HG03139 (cell line): ENCODE data around the gene CTRL.
"Not testable (repeated sequence)": the region's sequence is repeated elsewhere in the genome, so short reads cannot be mapped to it uniquely, and the experiment has no call there.

Experiments used
- ATAC-seq: cut with Tn5 transposase; IDR thresholded peaks from one replicate; pipeline ENCODE4 v1.9.1; 2021; ENCODE audit not compliant: unreplicated experiment

The CTRL gene

GRCh38 chr16:67924140-67924906 is 7.3 kb downstream of the CTRL start:
- ATAC-seq = no peak

- no peak for ATAC-seq
Observed at GRCh38 chr16:67923414-67924116, 8.1 kb downstream of the CTRL start.

- ATAC-seq = no peak
Observed at GRCh38 chr16:67922740-67923139, 8.9 kb downstream of the CTRL start.

- no peak for ATAC-seq
Observed at GRCh38 chr16:67922221-67922620, 9.4 kb downstream of the CTRL start.

- ATAC-seq = no peak
Observed at GRCh38 chr16:67919622-67920221, 11.9 kb downstream of the CTRL start.

GRCh38 chr16:67917852-67918236 is 13.8 kb downstream of the CTRL start:
- ATAC-seq = no peak

GRCh38 chr16:67917140-67917851 is 14.4 kb downstream of the CTRL start:
- ATAC-seq = no peak

GRCh38 chr16:67915831-67916723 is 15.6 kb downstream of the CTRL start:
- ATAC-seq = no peak

- not testable (repeated sequence) for ATAC-seq
Observed at GRCh38 chr16:67915496-67915769, 16.2 kb downstream of the CTRL start.

- no peak for ATAC-seq
Observed at GRCh38 chr16:67914758-67915495, 16.7 kb downstream of the CTRL start.

- ATAC-seq = no peak
Observed at GRCh38 chr16:67910158-67910557, 21.5 kb downstream of the CTRL start.

GRCh38 chr16:67909056-67909742 is 22.5 kb downstream of the CTRL start:
- ATAC-seq = no peak

- no peak for ATAC-seq
Observed at GRCh38 chr16:67907397-67908180, 24.1 kb downstream of the CTRL start.

GRCh38 chr16:67902831-67903230 is 28.8 kb downstream of the CTRL start:
- no peak for ATAC-seq

GRCh38 chr16:67901734-67902133 is 29.9 kb downstream of the CTRL start:
- ATAC-seq = no peak

GRCh38 chr16:67897231-67897630 is 34.4 kb downstream of the CTRL start:
- ATAC-seq = no peak

GRCh38 chr16:67893743-67894399 is 37.8 kb downstream of the CTRL start:
- ATAC-seq = no peak
